Activated CD8-positive, alpha-beta T cell treated with anti-CD3 and anti-CD28 coated beads for 36 hours (primary cell): Measurements from ENCODE around the gene RETREG1. TPM values are rescaled to one million over a fixed set of nuclear protein-coding genes. Genes with fewer than 3 reads are reported as not detected.

Experiments used
- ATAC-seq: fragments of 200-7000 bp; cut with Tn5 transposase; one replicate; pipeline ENCODE4 v1.10.0; 2021; ENCODE audit warnings: mild to moderate bottlenecking, moderate library complexity
- CTCF ChIA-PET: fragments of 350-600 bp; sonication (Branson Sonifier 250); formaldehyde crosslinking; loops from one replicate; lab custom pipeline; 2021; ENCODE audit warnings: antibody characterized with exemption; lab: Charles Lee
- POLR2A ChIA-PET: fragments of 350-600 bp; sonication (Branson Sonifier 250); formaldehyde crosslinking; loops from one replicate; lab custom pipeline; 2021; ENCODE audit warnings: antibody characterized with exemption; lab: Charles Lee
- DNase-seq: peaks from one replicate; pipeline ENCODE4 v3.0.0-alpha.2; 2020
- H3K27ac Mint-ChIP-seq: one replicate; pipeline ENCODE4 v1.8.0; 2021; ENCODE audit warnings: mild to moderate bottlenecking, mixed read lengths
- H3K27me3 Mint-ChIP-seq: one replicate; pipeline ENCODE4 v1.8.0; 2021; ENCODE audit warnings: mixed read lengths
- H3K36me3 Mint-ChIP-seq: one replicate; pipeline ENCODE4 v1.8.0; 2021; ENCODE audit warnings: low read depth, mixed read lengths
- H3K4me1 Mint-ChIP-seq: one replicate; pipeline ENCODE4 v1.8.0; 2021; ENCODE audit warnings: low read depth, mixed read lengths
- H3K4me3 Mint-ChIP-seq: one replicate; pipeline ENCODE4 v1.8.0; 2021; ENCODE audit warnings: mild to moderate bottlenecking, moderate library complexity, mixed read lengths
- H3K9me3 Mint-ChIP-seq: one replicate; pipeline ENCODE4 v1.8.0; 2021; ENCODE audit warnings: mixed read lengths
- CTCF ChIP-seq: fragments of 200-600 bp; IDR thresholded peaks from one replicate; pipeline ENCODE4 v1.8.0; 2022; ENCODE audit warnings: antibody characterized with exemption, mild to moderate bottlenecking
- intact Hi-C: fragments of 100-400 bp; cut with micrococcal nuclease; formaldehyde crosslinking; loops from one replicate; pipeline ENCODE4 v1.10.0; 2022
- total RNA-seq, 2 experiments: library from RNA; stranded (reverse); gene quantifications; one replicate each; pipeline ENCODE4 v1.2.3, GENCODE V29; 2021

RETREG1 gene
- total RNA-seq, 2 experiments from 2014 or later: 31.7 to 31.9 TPM

DNA sequence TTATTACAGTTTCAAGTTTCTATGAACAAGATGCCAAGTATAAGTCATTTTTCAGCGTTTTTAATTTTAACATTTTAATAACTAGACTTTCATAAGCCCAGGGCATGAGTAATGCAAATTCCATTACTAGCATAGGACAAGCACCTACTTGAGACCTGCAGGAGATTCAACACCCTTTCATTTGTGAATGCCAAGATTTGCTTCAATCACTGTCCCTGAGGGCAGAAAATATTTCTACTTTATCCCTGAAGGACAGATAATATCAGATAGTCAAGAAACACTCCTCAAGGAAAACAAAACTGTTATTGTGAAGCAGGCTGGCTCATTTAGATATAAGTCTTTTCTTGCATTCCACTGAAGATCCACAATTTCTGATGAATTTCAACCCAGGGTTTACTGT is 123.5 kb downstream of the RETREG1 start:
- ATAC-seq (no peak), DNase-seq (no peak)
- H3K4me3 Mint-ChIP-seq: no peak overlapping the region
- CTCF ChIA-PET: no interaction called here
- no peak overlapping the region for H3K27ac Mint-ChIP-seq
- intact Hi-C loops: no loop called here
- POLR2A ChIA-PET: no interaction called here
- no peak for TF ChIP-seq CTCF
- peaks cover 21% of the 10 kb centered on the region for H3K36me3 Mint-ChIP-seq
- peaks cover 23% of the 10 kb centered on the region for H3K9me3 Mint-ChIP-seq
- H3K4me1 Mint-ChIP-seq: peaks cover 21% of the 10 kb centered on the region
- no peaks in the 10 kb centered on the region for H3K27me3 Mint-ChIP-seq

GRCh38 chr5:16492398-16493140 is 124.2 kb downstream of the RETREG1 start:
- H3K9me3 Mint-ChIP-seq: peaks cover 19% of the 10 kb centered on the region
- ChIA-PET CTCF (interaction anchor here (3.2 kb wide), 1 partner anchor 58 kb away, joined by 31 read pairs; no protein-coding TSS in a partner anchor), POLR2A (no interaction called here)
- no peak overlapping the region for H3K4me3 Mint-ChIP-seq
- H3K4me1 Mint-ChIP-seq: peaks cover 26% of the 10 kb centered on the region
- intact Hi-C loops: no loop called here
- ATAC-seq (no peak), DNase-seq (peak; percentile 12)
- TF ChIP-seq CTCF: no peak
- H3K27me3 Mint-ChIP-seq: no peaks in the 10 kb centered on the region
- H3K36me3 Mint-ChIP-seq: peaks cover 15% of the 10 kb centered on the region
- no peak overlapping the region for H3K27ac Mint-ChIP-seq

DNA sequence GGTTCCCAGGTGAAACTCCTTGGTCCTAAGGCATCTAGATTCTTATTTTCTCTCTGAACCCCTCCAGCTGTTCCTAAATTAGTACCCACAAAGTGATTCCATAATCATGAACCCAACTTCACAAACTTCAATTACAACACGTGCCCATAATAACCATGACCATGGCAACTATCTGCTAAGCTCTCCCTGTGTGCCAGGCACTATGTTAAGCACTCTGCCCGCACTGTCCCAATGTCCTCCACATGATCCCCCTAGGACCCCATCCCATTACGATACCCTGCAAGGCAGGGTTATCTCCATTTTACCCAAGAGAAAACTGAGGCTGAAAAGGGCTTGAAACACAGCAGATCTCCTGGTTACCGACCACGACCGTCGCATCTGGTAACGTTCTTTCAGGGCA is 125.9 kb downstream of the RETREG1 start:
- DNase-seq (no peak), ATAC-seq (no peak)
- intact Hi-C loops: no loop called here
- Mint-ChIP-seq H3K27me3 (no peaks in the 10 kb centered on the region), H3K27ac (peak overlapping the region; percentile 33), H3K9me3 (peaks cover 8% of the 10 kb centered on the region), H3K36me3 (peaks cover 8% of the 10 kb centered on the region), H3K4me1 (peaks cover 36% of the 10 kb centered on the region), H3K4me3 (no peak overlapping the region)
- CTCF ChIA-PET: interaction anchor here (1.5 to 3.2 kb wide), 6 partner anchors 15 to 176 kb away, joined by 3 to 31 read pairs (median 7); no protein-coding TSS in a partner anchor
- POLR2A ChIA-PET: no interaction called here
- TF ChIP-seq CTCF: no peak

GRCh38 chr5:16489322-16489791 is 127.4 kb downstream of the RETREG1 start:
- H3K36me3 Mint-ChIP-seq: no peaks in the 10 kb centered on the region
- no peak overlapping the region for H3K27ac Mint-ChIP-seq
- TF ChIP-seq CTCF: peak; percentile 49
- no peaks in the 10 kb centered on the region for H3K27me3 Mint-ChIP-seq
- ChIA-PET CTCF (interaction anchor here (0.8 to 3.2 kb wide), 12 partner anchors 9 to 302 kb away, joined by 3 to 31 read pairs (median 4); no protein-coding TSS in a partner anchor), POLR2A (no interaction called here)
- H3K4me1 Mint-ChIP-seq: peaks cover 30% of the 10 kb centered on the region
- DNase-seq (no peak), ATAC-seq (peak; percentile 84)
- no peak overlapping the region for H3K4me3 Mint-ChIP-seq
- H3K9me3 Mint-ChIP-seq: no peaks in the 10 kb centered on the region
- intact Hi-C loops: loop anchor here (2.0 kb wide), 2 partner anchors 61 to 177 kb away; no protein-coding TSS in a partner anchor

- ATAC-seq (no peak), DNase-seq (no peak)
- H3K36me3 Mint-ChIP-seq: no peaks in the 10 kb centered on the region
- ChIA-PET CTCF (interaction anchor here (0.8 to 1.4 kb wide), 3 partner anchors 62 to 179 kb away, joined by 3 to 4 read pairs (median 3); no protein-coding TSS in a partner anchor), POLR2A (interaction anchor here (0.9 kb wide), 1 partner anchor 11 kb away, joined by 3 read pairs; no protein-coding TSS in a partner anchor)
- no peaks in the 10 kb centered on the region for H3K27me3 Mint-ChIP-seq
- H3K27ac Mint-ChIP-seq: no peak overlapping the region
- no peak for TF ChIP-seq CTCF
- intact Hi-C loops: no loop called here
- peaks cover 30% of the 10 kb centered on the region for H3K4me1 Mint-ChIP-seq
- no peaks in the 10 kb centered on the region for H3K9me3 Mint-ChIP-seq
- no peak overlapping the region for H3K4me3 Mint-ChIP-seq
Observed at GRCh38 chr5:16487456-16487855, 129.3 kb downstream of the RETREG1 start.
